ENCODE data around the gene MRPL54.

MRPL54 gene

DNA sequence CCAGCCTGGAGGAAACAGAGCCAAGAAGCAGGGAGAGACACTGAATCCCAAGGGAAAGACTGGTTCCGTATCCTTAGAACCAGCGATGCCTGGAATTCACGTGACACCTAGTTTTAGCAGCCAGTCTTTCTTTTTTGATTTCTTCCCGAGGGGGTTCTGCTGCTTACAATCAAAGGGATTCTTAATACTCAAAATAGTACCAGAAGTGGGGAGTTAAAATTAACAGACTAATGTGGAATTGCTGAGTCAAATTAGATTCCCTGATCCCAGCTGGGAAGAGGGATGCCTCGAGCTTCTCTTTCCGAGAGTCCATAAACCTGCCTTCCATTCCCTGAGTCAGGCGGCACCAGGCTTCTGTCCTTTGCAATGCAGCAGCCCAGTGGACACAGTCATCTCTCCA, 28.5 kb downstream of the MRPL54 start:
- Histone ChIP-seq H3K27me3 (ENCODE audit: insufficient read depth, poor library complexity, severe bottlenecking) (peaks cover 3% of the 10 kb centered on the region), H3K9me3 (ENCODE audit: severe bottlenecking) (no peaks in the 10 kb centered on the region), H3K4me1 (ENCODE audit: insufficient read depth, poor library complexity, severe bottlenecking) (no peaks in the 10 kb centered on the region), H3K36me3 (ENCODE audit: low read depth) (no peaks in the 10 kb centered on the region), H3K27ac (ENCODE audit: poor library complexity, severe bottlenecking) (no peak overlapping the region), H3K4me3 (ENCODE audit: severe bottlenecking) (no peak overlapping the region)
- DNase-seq (ENCODE audit: low spot score) = no peak
- no peak for ATAC-seq (ENCODE audit: low read depth)
- no peak for TF ChIP-seq CTCF (IDR thresholded peaks at IDR 0.05; ENCODE audit: poor library complexity, severe bottlenecking)

DNA sequence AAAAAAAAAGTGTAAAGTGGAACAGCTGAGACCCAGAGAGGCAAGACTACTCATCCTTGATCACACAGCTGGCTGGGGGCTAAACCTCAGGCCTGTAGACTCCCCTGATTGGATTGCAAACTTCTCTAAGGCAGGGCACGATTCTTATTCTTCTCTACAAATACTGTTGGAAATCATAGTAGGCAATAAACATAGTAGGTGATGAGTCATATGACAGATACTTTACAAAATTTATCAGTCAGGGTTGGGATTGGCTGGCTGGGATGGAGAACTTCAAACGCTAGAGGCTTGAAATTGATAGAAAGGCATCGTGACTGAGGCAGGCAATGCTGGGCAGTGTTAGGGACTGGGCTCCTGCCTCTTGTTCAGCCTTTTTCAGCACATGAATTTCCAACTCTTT, 29.6 kb downstream of the MRPL54 start:
- no peak for DNase-seq (ENCODE audit: low spot score)
- H3K9me3 ChIP-seq (ENCODE audit: severe bottlenecking) = no peaks in the 10 kb centered on the region
- TF ChIP-seq CTCF (IDR thresholded peaks at IDR 0.05; ENCODE audit: poor library complexity, severe bottlenecking) = no peak
- no peak for ATAC-seq (ENCODE audit: low read depth)
- no peaks in the 10 kb centered on the region for H3K36me3 ChIP-seq (ENCODE audit: low read depth)
- H3K27me3 ChIP-seq (ENCODE audit: insufficient read depth, poor library complexity, severe bottlenecking) = no peaks in the 10 kb centered on the region
- no peak overlapping the region for H3K4me3 ChIP-seq (ENCODE audit: severe bottlenecking)
- no peaks in the 10 kb centered on the region for H3K4me1 ChIP-seq (ENCODE audit: insufficient read depth, poor library complexity, severe bottlenecking)
- no peak overlapping the region for H3K27ac ChIP-seq (ENCODE audit: poor library complexity, severe bottlenecking)

GRCh38 chr19:3793799-3794198, 31.3 kb downstream of the MRPL54 start:
- no peak for TF ChIP-seq CTCF (IDR thresholded peaks at IDR 0.05; ENCODE audit: poor library complexity, severe bottlenecking)
- H3K4me3 ChIP-seq (ENCODE audit: severe bottlenecking) = no peak overlapping the region
- ATAC-seq (ENCODE audit: low read depth) = no peak
- no peaks in the 10 kb centered on the region for H3K4me1 ChIP-seq (ENCODE audit: insufficient read depth, poor library complexity, severe bottlenecking)
- no peaks in the 10 kb centered on the region for H3K36me3 ChIP-seq (ENCODE audit: low read depth)
- no peak for DNase-seq (ENCODE audit: low spot score)
- no peaks in the 10 kb centered on the region for H3K27me3 ChIP-seq (ENCODE audit: insufficient read depth, poor library complexity, severe bottlenecking)
- no peak overlapping the region for H3K27ac ChIP-seq (ENCODE audit: poor library complexity, severe bottlenecking)
- H3K9me3 ChIP-seq (ENCODE audit: severe bottlenecking) = no peaks in the 10 kb centered on the region

- Histone ChIP-seq H3K4me1 (ENCODE audit: insufficient read depth, poor library complexity, severe bottlenecking) (no peaks in the 10 kb centered on the region), H3K27ac (ENCODE audit: poor library complexity, severe bottlenecking) (no peak overlapping the region), H3K27me3 (ENCODE audit: insufficient read depth, poor library complexity, severe bottlenecking) (peaks cover 11% of the 10 kb centered on the region), H3K4me3 (ENCODE audit: severe bottlenecking) (no peak overlapping the region), H3K9me3 (ENCODE audit: severe bottlenecking) (no peaks in the 10 kb centered on the region), H3K36me3 (ENCODE audit: low read depth) (no peaks in the 10 kb centered on the region)
- DNase-seq (ENCODE audit: low spot score) (no peak), ATAC-seq (ENCODE audit: low read depth) (no peak)
- TF ChIP-seq CTCF (IDR thresholded peaks at IDR 0.05; ENCODE audit: poor library complexity, severe bottlenecking) = no peak
These were observed 33.9 kb downstream of the MRPL54 start for GRCh38 chr19:3796358-3796757.

GRCh38 chr19:3798137-3798536, 35.7 kb downstream of the MRPL54 start:
- DNase-seq (ENCODE audit: low spot score) (no peak), ATAC-seq (ENCODE audit: low read depth) (no peak)
- H3K9me3 ChIP-seq (ENCODE audit: severe bottlenecking) = no peaks in the 10 kb centered on the region
- no peaks in the 10 kb centered on the region for H3K36me3 ChIP-seq (ENCODE audit: low read depth)
- no peak for TF ChIP-seq CTCF (IDR thresholded peaks at IDR 0.05; ENCODE audit: poor library complexity, severe bottlenecking)
- no peak overlapping the region for H3K27ac ChIP-seq (ENCODE audit: poor library complexity, severe bottlenecking)
- H3K27me3 ChIP-seq (ENCODE audit: insufficient read depth, poor library complexity, severe bottlenecking) = peaks cover 21% of the 10 kb centered on the region
- no peaks in the 10 kb centered on the region for H3K4me1 ChIP-seq (ENCODE audit: insufficient read depth, poor library complexity, severe bottlenecking)
- H3K4me3 ChIP-seq (ENCODE audit: severe bottlenecking) = no peak overlapping the region
